GM19324 (cell line): ENCODE measurements around the gene TARBP2.
"Not testable (repeated sequence)": the region's sequence is repeated elsewhere in the genome, so short reads cannot be mapped to it uniquely, and the experiment has no call there.

Experiments
- ATAC-seq: cut with Tn5 transposase; IDR thresholded peaks from one replicate; pipeline ENCODE4 v1.9.1; 2021; ENCODE audit warnings: mild to moderate bottlenecking, moderate library complexity; ENCODE audit not compliant: unreplicated experiment, low FRiP score

Gene TARBP2

GRCh38 chr12:53472056-53472582 is 29.0 kb upstream of the TARBP2 start:
- ATAC-seq: no peak

GRCh38 chr12:53474077-53474476 is 27.0 kb upstream of the TARBP2 start:
- ATAC-seq: no peak

GRCh38 chr12:53474819-53475218 is 26.3 kb upstream of the TARBP2 start:
- no peak for ATAC-seq

- no peak for ATAC-seq
Measured at GRCh38 chr12:53476769-53477209, 24.3 kb upstream of the TARBP2 start.

GRCh38 chr12:53478865-53479264 is 22.2 kb upstream of the TARBP2 start:
- no peak for ATAC-seq

GRCh38 chr12:53479331-53479730 is 21.8 kb upstream of the TARBP2 start:
- ATAC-seq: no peak

GRCh38 chr12:53480491-53481442 is 20.3 kb upstream of the TARBP2 start:
- no peak for ATAC-seq

- ATAC-seq: not testable (repeated sequence)
Measured at GRCh38 chr12:53481458-53481857, 19.6 kb upstream of the TARBP2 start.

- ATAC-seq: no peak
Measured at GRCh38 chr12:53481939-53482586, 19.0 kb upstream of the TARBP2 start.

- no peak for ATAC-seq
Measured at GRCh38 chr12:53482626-53483168, 18.4 kb upstream of the TARBP2 start.

- no peak for ATAC-seq
Measured at GRCh38 chr12:53483225-53483978, 17.7 kb upstream of the TARBP2 start.

- no peak for ATAC-seq
Measured at GRCh38 chr12:53483979-53484377, 17.1 kb upstream of the TARBP2 start.

GRCh38 chr12:53484686-53485575 is 16.2 kb upstream of the TARBP2 start:
- ATAC-seq: no peak

GRCh38 chr12:53485955-53486735 is 14.9 kb upstream of the TARBP2 start:
- ATAC-seq: no peak

GRCh38 chr12:53486736-53487487 is 14.2 kb upstream of the TARBP2 start:
- no peak for ATAC-seq

- ATAC-seq: no peak
Measured at GRCh38 chr12:53489242-53489864, 11.7 kb upstream of the TARBP2 start.

- ATAC-seq: no peak
Measured at GRCh38 chr12:53492188-53492587, 8.9 kb upstream of the TARBP2 start.
